Lung (tissue), 12 donors: ENCODE measurements around the gene FAXDC2. TPM values are rescaled to one million over a fixed set of nuclear protein-coding genes. Genes with fewer than 3 reads are reported as not detected.

ENCODE experiments used
- ATAC-seq: fragments of 200-7000 bp; cut with Tn5 transposase; one replicate; pipeline ENCODE4 v1.9.1; 2020; ENCODE audit warnings: moderate number of reproducible peaks; ENCODE audit not compliant: insufficient read depth, low FRiP score
- DNase-seq, 3 donors: peaks; one replicate each; pipeline ENCODE4 v3.0.0-alpha.2; 2013 to 2017
- H3K27ac ChIP-seq, 2 donors: one replicate each; pipeline ENCODE4 v1.5.1; 2013; ENCODE audit warnings: mild to moderate bottlenecking in 2 of 2, moderate library complexity in 2 of 2, control low read depth in 1 of 2, inconsistent platforms in 1 of 2, low read depth in 1 of 2, low read length in 1 of 2
- H3K27me3 ChIP-seq, 3 donors: one replicate each; pipeline ENCODE4 v1.5.1; 2013; ENCODE audit warnings: low read length in 2 of 3; ENCODE audit not compliant: control insufficient read depth in 3 of 3, insufficient read depth in 3 of 3
- H3K36me3 ChIP-seq, 4 donors: one replicate each; pipeline ENCODE4 v1.5.1; 2013; ENCODE audit warnings: low read length in 4 of 4, mild to moderate bottlenecking in 1 of 4, moderate library complexity in 1 of 4; ENCODE audit not compliant: control insufficient read depth in 4 of 4, insufficient read depth in 4 of 4
- H3K4me1 ChIP-seq, 5 donors: one replicate each; pipeline ENCODE4 v1.5.1; 2013; ENCODE audit warnings: low read length in 5 of 5, mild to moderate bottlenecking in 2 of 5, moderate library complexity in 1 of 5; ENCODE audit not compliant: control insufficient read depth in 5 of 5, insufficient read depth in 5 of 5
- H3K4me3 ChIP-seq: one replicate; pipeline ENCODE4 v1.5.1; 2013; ENCODE audit warnings: mild to moderate bottlenecking, control low read depth, moderate library complexity
- H3K9ac ChIP-seq, 2 donors: one replicate each; pipeline ENCODE4 v1.5.1; 2013; ENCODE audit warnings: low read length in 2 of 2, control low read depth in 1 of 2; ENCODE audit not compliant: insufficient read depth in 1 of 2
- H3K9me3 ChIP-seq, 4 donors: one replicate each; pipeline ENCODE4 v1.5.1; 2013; ENCODE audit warnings: low read length in 3 of 4, mild to moderate bottlenecking in 1 of 4, moderate library complexity in 1 of 4; ENCODE audit not compliant: control insufficient read depth in 4 of 4, insufficient read depth in 3 of 4
- WGBS, 2 donors: extraction: QIAGEN DNeasy Blood & Tissue Kit; methylation state at CpG; one replicate each; pipeline ENCODE4 v1.1.7; 2013; 5-methylcytosine and 5-hydroxymethylcytosine counted together
- polyA plus RNA-seq, 2 donors: library from polyadenylated mRNA; stranded (reverse); fragments of 200-250 nt; gene quantifications; one replicate each; pipeline ENCODE4 v1.2.1, GENCODE V29; 2013
- total RNA-seq, 2 donors: library from RNA; depleted of rRNA in 1 of 2; stranded (reverse); fragments of >200 nt in 1 of 2; gene quantifications; one replicate each; pipeline ENCODE4 v1.2.1, GENCODE V29; 2014 to 2021
- TF ChIP-seq, protein P1 (sequence below): IDR thresholded peaks from 2 replicates; pipeline ENCODE4 v1.5.1; 2012; ENCODE audit warnings: mild to moderate bottlenecking; ENCODE audit errors: control extremely low read depth, extremely low read depth
- donor health status: control.
- donor health status: control.
- donor health status: Bipolar disorder and iron deficiency.
- donor health status: healthy.
- donor health status: DM: yes; HTN: yes; CAD: no.

The FAXDC2 gene
- total and polyA plus RNA-seq, 4 donors = 11.1 to 37.5 (median 17.1) TPM

- TF ChIP-seq, protein P1, sequence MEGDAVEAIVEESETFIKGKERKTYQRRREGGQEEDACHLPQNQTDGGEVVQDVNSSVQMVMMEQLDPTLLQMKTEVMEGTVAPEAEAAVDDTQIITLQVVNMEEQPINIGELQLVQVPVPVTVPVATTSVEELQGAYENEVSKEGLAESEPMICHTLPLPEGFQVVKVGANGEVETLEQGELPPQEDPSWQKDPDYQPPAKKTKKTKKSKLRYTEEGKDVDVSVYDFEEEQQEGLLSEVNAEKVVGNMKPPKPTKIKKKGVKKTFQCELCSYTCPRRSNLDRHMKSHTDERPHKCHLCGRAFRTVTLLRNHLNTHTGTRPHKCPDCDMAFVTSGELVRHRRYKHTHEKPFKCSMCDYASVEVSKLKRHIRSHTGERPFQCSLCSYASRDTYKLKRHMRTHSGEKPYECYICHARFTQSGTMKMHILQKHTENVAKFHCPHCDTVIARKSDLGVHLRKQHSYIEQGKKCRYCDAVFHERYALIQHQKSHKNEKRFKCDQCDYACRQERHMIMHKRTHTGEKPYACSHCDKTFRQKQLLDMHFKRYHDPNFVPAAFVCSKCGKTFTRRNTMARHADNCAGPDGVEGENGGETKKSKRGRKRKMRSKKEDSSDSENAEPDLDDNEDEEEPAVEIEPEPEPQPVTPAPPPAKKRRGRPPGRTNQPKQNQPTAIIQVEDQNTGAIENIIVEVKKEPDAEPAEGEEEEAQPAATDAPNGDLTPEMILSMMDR = no peak
- Histone ChIP-seq H3K4me1 (peaks cover 0 to 4% (median 0%) of the 10 kb centered on the region in 5 donors), H3K4me3 (no peak overlapping the region), H3K27me3 (no peaks in the 10 kb centered on the region), H3K36me3 (peaks cover 13 to 57% (median 35%) of the 10 kb centered on the region in 4 donors), H3K27ac (peak overlapping the region in 1 of 2 donors; percentile 9), H3K9me3 (no peaks in the 10 kb centered on the region), H3K9ac (no peak overlapping the region)
- ATAC-seq (no peak), DNase-seq (no peak)
- 74 to 75% methylated on average over 5 of the region's 5 CpGs for WGBS, 2 donors
These were observed 33.4 kb downstream of the FAXDC2 start for GRCh38 chr5:154816891-154817492.

DNA sequence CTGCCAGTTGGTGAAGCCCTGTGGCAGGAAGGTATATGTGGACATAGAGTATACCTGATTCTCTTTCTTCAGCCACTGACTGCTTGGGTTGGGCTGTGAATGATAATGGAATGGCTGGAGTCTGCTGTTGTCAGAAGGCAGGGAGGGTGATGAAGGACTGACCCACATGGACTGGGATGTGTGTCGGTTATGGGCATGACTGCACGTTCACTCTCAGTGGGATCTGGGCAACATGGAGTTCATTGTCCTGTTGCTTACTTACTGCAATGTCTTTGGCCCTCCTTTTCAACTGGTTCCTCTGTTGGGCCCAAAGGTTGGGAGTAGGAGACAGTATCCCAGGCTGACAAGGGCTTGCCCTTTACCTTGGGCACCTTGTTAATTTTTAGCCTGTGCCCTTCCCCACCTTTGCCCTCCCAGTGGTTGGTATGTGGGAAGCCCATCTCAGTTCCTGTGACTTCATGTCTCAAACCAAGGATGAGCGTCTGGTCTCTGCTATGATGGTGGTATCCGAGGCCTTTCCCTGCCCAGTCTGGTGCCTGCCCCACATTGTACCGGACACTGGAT, 34.6 kb downstream of the FAXDC2 start:
- Histone ChIP-seq H3K36me3 (peaks cover 21 to 59% (median 36%) of the 10 kb centered on the region in 4 donors), H3K27me3 (no peaks in the 10 kb centered on the region), H3K9ac (no peak overlapping the region), H3K9me3 (no peaks in the 10 kb centered on the region), H3K4me1 (peaks cover 0 to 4% (median 0%) of the 10 kb centered on the region in 5 donors), H3K27ac (no peak overlapping the region), H3K4me3 (no peak overlapping the region)
- DNase-seq = no peak
- WGBS, 2 donors = 86 to 91% methylated on average over 5 of the region's 5 CpGs
- TF ChIP-seq, protein P1 = no peak
- no peak for ATAC-seq

DNA sequence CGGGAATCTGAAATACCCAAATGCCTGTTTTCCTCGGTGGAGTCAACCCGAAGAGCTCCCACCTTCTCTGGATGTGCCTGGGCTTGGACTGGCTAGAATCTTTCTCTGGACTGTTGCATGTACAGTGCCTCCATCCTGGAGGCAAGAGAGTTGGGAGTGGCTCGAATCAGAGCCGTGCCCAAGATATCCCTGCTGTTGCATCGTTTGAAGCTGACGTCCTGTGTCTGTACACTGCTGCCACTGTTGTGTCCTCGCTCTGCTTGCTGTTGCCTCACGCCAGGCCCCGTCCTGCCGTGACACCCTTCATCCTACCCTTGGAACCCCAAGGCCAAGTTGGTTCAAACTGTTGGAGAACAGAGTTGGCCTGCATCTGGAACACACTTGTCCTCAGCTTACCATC, 35.4 kb downstream of the FAXDC2 start:
- TF ChIP-seq, protein P1 = no peak
- Histone ChIP-seq H3K9me3 (no peaks in the 10 kb centered on the region), H3K27me3 (no peaks in the 10 kb centered on the region), H3K9ac (no peak overlapping the region), H3K36me3 (peaks cover 23 to 54% (median 34%) of the 10 kb centered on the region in 4 donors), H3K4me3 (no peak overlapping the region), H3K27ac (no peak overlapping the region), H3K4me1 (peaks cover 0 to 4% (median 0%) of the 10 kb centered on the region in 5 donors)
- 90 to 93% methylated on average over 11 of the region's 11 CpGs for WGBS, 2 donors
- ATAC-seq (no peak), DNase-seq (no peak)
